ENCODE measurements around the gene WNT9B.

Gene WNT9B

GRCh38 chr17:46857600-46857999, 6.2 kb downstream of the WNT9B start:
- DNase-seq (ENCODE audit: low spot score), result no peak

DNA sequence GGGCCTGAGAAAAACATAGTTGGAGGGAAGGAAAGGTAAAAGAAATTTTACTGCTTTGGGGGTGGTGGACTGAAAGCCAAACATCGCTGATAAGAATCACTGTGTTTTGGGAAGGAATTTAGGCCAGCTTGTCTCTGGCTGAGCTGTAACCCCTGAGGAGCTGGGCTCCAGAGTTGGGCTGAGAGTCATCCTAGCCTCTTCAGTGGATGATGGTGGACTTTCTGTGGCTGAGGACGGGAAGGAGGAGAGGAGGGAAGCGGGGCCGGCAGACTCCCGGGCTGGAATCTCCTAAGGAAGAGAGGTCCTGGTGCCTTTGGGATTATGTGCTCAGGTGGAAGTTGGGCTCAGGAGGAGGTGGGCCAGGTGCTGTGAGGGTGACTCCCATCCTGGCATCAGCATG, 8.6 kb downstream of the WNT9B start:
- no peak for DNase-seq (ENCODE audit: low spot score)

DNA sequence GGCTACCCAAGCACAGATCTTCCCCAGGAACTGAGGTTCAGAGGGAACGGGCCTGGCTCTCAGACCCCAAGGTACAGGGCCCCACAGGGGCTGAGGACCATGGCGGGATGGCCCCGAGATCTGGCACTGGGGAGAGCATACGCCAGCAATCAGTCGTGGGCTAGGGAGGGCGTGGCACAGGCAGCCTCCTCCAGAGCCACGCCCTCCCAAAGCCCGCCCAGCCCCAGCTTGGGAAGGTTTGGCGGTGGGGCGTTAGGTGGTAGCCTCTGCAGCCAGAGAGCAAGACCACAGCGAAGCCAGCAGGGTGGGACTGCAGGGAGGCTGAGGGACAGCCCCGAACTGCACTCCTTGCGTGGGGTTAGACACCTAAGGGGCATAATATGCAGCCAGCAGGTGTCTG, 11.6 kb downstream of the WNT9B start:
- peak; percentile 11 for DNase-seq (ENCODE audit: low spot score)

GRCh38 chr17:46863383-46864121, 12.2 kb downstream of the WNT9B start:
- no peak for DNase-seq (ENCODE audit: low spot score)

GRCh38 chr17:46865100-46865499, 13.7 kb downstream of the WNT9B start:
- no peak for DNase-seq (ENCODE audit: low spot score)

DNA sequence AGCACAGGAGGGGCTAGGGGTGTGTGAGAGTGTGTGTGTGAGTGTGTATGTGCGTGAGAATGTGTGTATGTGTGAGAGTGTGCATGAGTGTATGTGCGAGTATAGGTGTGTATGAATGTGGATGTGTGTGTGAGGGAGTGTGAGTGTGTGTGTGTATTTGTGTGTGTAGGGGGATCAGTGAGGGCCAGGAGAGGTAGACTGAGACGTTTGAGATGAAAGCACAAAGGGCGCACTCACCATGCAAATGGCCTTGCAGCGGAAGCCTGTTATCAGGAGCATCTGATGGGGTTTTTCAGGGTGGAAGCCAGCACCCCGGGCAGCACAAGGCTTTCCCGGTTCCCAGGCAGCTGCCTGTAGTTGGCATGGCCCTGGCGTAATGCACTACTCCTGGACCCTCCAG, 14.9 kb downstream of the WNT9B start:
- DNase-seq (ENCODE audit: low spot score), result no peak

DNA sequence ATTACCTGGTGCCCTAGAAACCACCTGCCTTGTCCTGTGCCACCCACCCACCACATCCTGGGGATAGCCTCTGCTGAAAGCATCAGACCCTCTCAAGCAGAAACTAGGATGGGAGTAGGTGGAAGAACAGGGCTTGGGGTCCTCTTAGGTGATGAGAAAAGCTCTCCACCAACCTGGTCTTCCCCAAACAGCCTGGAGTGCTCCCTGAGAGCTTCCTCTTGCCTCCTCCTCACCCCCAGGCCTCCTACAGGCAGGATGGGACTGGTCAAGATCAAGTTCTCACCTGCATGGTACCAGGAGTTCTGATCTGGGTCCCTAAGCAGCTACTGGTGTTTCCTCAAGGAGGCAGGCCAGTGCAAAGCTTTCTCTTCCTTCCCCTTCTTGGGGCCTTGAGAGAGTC, 15.4 kb downstream of the WNT9B start:
- no peak for DNase-seq (ENCODE audit: low spot score)

DNA sequence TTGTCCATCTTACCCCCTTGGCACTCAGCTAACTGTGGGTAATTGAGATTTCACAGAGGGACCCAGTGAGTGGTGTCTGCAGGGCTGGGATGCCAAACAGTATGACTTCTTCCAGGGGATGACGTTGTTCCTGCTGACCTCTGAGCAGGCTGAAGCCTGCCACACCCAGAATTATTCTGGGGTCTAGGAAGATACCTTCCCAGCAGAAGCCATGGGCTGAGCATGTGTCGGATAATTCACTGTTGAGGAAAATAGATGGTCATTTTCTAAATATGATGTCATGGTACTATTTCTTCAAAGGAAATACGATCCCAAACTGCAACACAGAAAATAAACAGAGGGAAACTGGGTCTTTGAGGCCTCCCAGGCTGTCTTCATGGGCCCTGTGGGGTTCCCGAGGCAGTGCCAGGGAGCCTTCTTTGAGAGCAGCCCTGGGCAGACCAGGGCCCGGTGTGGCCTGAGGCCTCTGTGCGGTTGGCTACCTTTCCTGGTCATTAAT, 17.4 kb downstream of the WNT9B start:
- no peak for DNase-seq (ENCODE audit: low spot score)

DNA sequence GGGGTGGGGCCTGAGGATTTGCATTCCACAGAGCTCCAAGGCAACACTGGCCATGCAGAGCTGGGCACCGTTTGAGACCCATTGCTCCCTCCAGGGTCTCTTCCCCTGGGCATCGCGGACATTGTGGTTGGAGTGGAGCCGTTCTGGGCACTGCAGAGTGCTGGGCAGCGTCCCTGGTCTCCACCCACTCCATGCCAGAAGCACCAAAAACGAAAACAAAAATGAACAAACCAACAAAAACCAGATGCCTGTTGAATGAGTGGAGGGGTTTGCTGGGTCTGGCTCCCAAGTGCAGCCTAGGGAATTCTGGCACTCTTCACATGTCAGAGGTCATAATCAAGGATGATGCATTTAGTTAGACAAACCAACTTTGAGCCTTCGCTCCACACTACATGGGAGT, 17.9 kb downstream of the WNT9B start:
- DNase-seq (ENCODE audit: low spot score), result no peak

DNA sequence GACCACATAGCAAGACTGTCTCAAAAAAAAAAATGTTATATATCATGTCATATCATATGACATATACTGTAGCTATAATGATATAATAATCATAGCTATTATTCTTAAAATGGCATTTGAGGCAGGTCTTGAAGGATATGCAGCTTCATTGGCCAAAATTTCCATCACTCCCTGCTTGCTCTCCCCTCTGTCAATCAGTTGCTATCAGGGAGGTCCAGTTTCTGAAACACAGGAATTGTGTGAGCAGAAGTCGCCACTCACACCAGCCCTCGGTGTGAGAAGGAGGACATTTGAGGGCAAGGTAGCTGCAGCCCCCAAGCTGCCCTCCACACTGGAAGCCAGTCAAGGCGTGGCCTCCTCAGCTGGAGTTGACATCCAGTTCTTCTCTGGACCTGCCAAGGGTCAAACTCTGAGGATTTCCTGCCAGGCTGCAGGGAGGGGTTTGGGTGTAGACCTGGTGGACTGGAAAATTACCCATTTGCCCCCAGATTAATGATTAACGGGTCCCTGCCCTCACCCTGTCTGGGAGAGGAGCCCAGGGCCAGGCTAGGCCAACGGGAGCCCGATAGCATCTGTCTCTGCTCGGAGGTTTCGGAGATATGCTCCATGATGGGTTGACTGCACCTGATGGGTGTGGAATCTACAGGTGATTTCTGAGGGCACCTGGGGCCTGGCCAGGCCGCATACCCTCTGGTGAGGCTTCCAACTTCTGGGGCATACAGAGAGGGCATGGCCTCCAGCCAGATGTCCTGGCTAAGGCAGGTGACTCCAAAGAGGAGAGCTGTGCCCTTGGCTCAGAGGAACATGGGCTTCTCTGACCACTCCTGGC, 18.8 kb downstream of the WNT9B start:
- DNase-seq (ENCODE audit: low spot score), result no peak

- DNase-seq (ENCODE audit: low spot score), result no peak
Measured at GRCh38 chr17:46872421-46872820, 21.0 kb downstream of the WNT9B start.

DNA sequence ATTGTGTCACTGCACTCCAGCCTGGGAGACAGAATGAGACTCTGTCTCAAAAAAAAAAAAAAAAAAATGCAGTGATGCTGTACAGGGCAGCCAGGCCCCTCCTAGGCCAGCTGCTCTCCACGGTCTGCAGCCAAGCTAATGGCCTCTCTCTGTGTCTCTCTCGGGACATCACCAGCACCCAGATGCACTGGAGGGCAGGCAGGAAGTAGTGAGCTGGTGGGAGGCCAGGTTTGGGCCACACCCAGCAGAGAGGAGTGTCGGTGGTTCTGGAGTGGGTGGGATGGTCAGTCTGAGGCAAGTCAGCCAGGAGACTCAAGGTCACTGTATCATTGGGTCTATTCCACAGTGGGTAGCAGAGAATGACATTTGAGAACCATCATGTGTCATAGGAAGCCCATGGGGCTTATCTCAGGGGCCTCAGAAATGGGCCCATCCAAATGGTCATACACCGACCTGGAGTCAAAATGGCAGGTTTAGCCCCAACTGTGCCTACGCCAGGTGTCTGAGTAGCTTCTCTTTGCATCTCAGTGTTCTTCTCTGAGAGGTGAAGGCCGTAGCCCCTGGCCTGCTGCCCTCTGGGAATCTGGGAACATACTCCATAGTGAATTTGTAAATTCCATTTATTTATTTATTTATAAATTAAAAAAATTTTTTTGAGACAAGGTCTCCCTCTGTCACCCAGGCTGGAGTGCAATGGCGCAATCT, 22.7 kb downstream of the WNT9B start:
- DNase-seq (ENCODE audit: low spot score), result no peak

- no peak for DNase-seq (ENCODE audit: low spot score)
Measured at GRCh38 chr17:46874906-46875305, 23.5 kb downstream of the WNT9B start.

DNA sequence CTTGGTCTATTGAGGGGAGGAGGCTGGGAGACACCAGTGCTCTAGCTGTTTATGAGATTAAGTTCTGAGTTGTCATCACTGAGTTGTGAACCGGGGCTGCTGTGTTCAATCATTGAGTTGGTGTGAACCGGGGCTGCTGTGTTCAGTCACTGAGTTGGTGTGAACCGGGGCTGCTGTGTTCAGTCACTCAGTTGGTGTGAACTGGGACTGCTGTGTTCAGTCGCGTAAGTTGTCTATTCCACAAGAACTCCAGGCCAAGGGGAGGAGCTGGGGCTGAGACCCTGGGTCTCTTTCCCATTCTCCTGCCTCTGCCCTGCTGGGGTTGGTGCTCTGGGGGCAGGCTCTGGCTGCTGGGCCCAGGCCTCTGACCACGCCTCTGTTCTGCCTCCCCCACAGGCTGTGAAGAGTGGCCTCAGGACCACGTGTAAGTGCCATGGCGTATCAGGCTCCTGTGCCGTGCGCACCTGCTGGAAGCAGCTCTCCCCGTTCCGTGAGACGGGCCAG, 24.5 kb downstream of the WNT9B start:
- no peak for DNase-seq (ENCODE audit: low spot score)

DNA sequence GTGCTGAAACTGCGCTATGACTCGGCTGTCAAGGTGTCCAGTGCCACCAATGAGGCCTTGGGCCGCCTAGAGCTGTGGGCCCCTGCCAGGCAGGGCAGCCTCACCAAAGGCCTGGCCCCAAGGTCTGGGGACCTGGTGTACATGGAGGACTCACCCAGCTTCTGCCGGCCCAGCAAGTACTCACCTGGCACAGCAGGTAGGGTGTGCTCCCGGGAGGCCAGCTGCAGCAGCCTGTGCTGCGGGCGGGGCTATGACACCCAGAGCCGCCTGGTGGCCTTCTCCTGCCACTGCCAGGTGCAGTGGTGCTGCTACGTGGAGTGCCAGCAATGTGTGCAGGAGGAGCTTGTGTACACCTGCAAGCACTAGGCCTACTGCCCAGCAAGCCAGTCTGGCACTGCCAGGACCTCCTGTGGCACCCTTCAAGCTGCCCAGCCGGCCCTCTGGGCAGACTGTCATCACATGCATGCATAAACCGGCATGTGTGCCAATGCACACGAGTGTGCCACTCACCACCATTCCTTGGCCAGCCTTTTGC, 25.0 kb downstream of the WNT9B start:
- DNase-seq (ENCODE audit: low spot score), result no peak

DNA sequence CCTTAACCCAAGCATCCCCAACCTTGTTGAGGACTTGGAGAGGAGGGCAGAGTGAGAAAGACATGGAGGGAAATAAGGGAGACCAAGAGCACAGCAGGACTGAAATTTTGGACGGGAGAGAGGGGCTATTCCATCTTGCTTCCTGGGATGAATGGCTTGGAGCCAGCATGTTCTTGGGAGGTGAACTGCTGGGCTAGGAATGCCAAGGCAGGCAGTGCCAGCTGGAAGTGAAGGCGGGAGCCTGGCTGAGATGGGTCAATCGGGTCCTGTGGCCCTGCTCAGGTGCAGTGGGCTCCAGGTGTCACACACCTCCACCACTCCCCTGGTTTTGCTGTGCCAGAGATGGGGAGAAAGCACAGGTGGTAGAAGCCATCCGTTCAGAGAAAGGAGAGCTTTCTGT, 25.5 kb downstream of the WNT9B start:
- no peak for DNase-seq (ENCODE audit: low spot score)

DNA sequence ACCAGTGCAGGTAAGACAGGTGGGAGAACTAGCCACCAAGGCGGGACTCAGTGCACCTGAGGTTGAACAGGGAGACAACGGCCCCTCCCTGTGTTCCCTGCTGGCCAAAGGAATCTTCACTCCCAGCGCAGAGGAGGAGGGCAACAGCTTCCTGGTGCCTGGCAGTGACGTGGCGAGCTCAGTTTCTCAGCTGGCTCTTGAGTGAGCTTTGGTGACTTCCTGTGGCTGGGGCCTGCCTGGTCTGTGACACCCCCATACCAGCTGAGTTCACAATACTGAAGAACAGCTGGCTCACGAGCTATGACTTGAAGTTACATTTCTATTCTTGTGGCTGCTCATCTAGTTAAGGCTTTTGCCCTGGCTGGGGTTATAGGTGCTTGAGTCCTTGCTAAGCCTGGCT, 26.1 kb downstream of the WNT9B start:
- DNase-seq (ENCODE audit: low spot score), result no peak

DNA sequence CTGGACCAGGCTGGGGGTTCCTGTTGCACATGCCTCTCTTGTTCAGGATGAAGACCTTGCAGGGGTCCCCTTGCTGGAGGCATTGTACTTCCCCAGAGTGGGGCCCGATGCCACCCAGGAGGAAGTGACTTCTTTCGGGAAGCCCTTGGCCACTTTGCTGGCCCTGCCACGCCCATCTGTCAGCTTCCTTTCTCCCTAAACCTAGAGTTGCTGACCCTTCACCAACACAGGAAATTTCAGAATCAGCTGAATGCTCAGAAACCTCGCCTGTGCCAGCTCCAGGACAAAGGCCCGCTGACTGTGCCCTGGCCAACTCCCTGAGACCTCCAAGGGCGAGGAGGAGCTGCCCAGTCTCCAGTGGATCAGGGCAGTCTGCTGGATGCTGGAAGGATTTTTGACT, 26.7 kb downstream of the WNT9B start:
- no peak for DNase-seq (ENCODE audit: low spot score)

DNA sequence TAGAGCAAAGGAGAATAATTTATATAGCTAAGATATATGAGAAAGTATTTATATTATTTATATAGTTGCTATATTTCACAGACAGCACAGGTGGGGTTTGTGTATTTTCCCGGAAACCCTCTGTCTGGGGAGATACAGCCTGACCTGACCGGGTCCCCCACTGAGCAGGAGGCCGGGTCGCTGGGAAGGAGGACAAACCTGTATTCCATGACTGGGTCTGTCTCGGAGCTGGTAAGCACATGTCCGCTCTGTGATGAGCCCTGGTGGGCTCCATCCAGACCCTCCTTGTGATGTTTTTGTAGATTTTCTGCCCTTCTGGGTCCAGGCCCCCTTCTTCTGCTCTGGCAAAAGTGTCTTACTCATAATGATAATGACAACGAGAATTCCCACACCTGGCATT, 27.7 kb downstream of the WNT9B start:
- no peak for DNase-seq (ENCODE audit: low spot score)

DNA sequence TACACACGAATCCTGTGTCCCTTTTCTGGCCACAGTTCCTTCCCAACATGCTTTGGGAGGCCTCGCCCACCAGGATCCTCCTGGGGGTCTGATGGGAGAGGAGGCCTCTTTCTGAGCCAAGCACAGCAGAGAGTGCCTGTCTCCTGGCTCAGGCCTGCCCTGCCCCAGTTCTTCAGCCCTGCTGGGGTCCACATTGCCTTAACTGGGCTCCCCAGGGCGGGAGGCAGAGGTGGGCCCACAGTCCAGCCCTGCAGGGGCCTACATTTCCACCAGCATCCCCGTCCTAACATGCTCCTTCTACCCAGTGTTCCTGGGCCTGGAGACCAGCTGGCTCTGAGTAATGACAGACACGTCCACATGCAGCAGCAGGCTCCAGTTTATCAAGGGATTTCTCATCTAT, 29.6 kb downstream of the WNT9B start:
- DNase-seq (ENCODE audit: low spot score), result no peak

- no peak for DNase-seq (ENCODE audit: low spot score)
Measured at GRCh38 chr17:46882666-46883065, 31.3 kb downstream of the WNT9B start.

DNA sequence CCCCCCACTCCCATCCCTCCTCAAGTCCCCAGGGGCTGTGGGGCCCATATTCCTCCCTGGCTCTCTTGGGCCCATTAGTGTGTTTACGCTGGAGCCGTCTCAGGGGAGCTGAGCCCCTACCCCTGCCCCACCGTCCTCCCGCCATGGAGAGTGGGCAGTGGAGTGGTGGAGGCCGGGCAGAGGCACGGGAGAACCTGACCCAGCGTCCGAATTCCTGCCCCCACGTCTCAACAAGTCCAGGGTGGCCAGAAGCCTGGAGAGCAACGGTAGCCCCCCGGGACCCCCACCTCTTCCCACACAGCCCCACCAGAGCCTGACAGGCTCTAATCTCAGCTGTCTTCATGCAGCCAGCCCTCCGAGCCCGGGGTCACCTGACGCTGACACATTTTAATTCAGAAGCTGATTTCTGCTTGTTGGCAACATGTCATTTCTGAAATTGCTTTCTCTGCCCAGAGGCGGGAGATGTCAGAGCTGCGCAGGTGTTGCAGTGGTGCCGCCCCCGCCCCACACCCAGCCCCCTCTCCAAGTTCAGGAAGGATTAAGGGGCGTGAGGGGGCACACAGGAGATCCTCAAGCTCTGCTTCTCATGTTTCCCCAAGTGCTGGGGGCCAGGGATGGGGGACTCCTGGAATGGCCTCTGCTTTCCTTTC, 32.6 kb downstream of the WNT9B start:
- no peak for DNase-seq (ENCODE audit: low spot score)

Data from hematopoietic multipotent progenitor cell treated with erythropoietin and hydrocortisone succinate and interleukin-3 and kit ligand, for 15 days (in vitro differentiated cells).